NCI-H748 (cell line): ENCODE results near the gene G0S2.

ENCODE experiments used
- DNase-seq: peaks from one replicate; lab custom pipeline; 2025; ENCODE audit not compliant: unreplicated experiment; lab: John Stamatoyannopoulos, UW

Gene G0S2, protein sequence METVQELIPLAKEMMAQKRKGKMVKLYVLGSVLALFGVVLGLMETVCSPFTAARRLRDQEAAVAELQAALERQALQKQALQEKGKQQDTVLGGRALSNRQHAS

DNA sequence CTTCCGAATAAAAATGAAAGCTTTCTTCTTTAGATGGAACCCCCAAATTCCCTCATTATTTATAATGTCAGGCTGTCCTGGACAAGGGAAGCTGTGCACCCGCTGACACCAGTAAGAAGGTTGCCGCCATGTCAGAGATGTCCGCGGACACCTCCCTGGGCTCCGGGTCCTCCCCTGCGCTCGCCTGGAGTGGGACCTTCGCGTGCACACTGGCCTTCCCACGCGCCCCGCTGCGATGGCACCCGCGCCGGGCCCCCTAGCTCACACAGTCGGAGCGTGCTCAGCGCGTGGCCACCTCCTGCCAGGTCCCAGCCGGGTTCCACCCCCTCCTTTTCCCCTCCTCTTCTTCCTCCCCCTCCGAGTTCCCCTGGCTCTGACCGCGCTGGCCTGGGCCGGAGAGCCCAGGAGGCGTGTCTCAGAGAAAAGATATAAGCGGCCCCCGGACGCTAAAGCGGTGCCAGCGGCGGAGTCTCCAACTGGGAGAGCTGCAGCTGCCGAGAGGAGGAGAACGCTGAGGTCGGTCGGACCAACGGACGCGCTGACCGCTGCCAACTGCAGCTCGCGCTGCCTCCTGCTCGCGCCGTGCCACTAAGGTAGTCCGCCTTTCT is at the start of gene G0S2:
G0S2 (plus strand) TSS at position 456 of the 608 bp plus-strand sequence. CDS start 273 bp downstream, outside the sequence.
- DNase-seq = peak; percentile 82

DNA sequence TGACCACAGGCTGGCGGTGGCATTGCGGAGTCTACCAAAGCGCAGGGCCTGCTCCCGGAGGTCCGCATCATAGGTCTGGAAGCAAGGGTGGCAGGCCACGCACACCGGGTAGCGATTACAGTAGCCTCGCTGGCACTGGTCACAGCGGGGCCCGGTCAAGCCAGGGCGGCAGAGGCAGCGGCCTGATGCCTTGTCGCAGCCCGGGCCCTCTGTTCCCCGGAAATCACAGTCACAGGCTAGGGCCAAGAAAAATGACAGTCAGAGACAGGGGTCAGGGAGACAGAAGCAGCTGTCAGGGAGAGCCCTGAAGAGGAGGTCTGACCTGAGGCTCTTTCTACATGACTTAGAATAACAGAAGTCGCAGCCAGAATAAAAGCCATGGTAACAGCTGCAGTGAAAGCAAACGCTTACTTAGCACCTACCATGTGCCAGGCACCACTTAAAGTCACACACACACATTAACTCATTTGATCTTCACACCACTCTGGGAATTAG is 49.4 kb upstream of the G0S2 start:
- DNase-seq = no peak

DNA sequence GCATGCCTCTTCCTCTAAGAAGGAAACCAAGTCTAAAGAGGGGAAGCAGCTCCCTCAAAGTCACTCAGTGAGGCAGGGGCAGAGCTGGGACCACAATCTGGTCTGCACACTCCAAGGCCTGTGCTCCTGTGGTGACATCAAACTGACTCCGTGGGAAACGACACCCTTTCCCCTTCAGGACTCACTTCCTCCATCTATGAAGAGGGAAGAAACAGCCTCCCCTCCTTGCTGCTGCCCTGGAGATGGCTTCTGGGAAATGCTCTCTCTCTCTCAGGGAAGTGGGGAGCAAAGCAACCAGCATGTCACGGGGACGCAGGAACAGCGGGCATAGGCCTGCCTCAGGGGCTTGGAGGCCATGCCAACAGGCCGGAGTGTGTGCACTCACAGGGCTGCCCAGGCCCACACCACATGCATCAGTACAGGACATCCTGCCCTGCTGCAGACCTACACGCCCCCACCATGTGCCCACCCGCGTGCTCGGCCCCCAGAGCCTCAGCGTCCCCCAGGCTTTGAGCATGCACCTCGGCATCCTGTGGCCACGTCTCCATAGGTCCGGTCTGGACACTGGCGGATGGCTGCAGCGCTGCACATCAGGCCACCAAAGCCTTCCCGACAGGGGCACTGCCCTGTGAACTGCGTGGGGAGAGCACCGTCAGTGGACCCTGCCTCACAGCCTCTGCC is 48.7 kb upstream of the G0S2 start:
- DNase-seq = no peak

DNA sequence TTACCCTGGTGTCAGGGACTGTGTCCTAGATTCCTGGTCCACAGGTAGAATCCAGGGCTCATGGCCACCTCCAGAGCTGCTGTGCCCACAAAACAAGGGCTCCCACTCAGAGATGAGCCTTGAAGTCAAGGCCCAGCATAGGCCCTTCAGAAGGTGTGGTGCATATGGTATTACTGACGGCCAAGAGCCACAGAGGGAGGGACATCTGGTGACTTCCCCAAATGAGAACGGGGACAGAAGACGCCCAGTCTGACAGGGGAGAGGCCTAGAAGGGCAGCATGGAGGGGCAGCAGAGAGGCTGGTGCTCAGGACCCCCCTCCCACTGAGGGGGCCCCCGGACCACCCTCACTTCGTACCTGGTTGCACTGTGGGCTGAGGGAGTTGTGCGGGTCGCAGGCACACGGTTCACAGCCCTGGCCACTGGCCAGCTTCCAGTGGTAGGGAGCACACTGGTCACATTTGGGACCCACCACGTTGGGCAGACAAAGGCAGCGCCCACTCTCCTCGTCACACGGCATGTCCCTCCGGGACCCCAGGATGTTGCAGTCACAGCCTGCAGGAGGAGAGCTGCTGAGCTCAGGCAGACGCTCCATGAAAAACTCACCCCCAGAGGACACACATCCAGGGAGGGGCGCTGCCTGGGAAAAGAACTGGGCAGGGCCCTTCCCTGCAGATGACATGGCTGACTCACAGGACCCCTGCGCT is 48.0 kb upstream of the G0S2 start:
- DNase-seq = no peak

DNA sequence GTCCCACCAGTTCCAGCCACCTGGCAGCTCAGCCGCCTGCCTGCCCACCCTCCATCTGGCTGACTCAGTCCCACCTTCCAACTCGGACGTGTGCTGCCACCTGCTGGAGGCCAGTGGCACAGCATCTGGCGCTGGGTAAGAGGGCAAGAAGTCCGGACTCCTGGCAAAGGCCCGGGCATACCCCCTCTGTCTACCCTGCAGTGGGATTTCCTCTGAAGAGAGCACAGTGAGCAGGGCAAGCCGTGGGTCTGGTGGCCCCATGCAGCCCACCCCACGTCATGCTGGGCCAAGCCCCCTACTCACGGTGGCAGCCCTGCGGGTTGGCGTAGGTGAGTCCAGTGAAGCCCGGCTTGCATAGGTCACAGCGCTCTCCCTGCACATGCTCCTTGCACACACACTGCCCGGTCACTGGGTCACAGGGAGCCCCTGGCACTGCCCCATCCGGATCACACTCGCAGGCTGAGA is 47.4 kb upstream of the G0S2 start:
- DNase-seq = peak; percentile 61

DNA sequence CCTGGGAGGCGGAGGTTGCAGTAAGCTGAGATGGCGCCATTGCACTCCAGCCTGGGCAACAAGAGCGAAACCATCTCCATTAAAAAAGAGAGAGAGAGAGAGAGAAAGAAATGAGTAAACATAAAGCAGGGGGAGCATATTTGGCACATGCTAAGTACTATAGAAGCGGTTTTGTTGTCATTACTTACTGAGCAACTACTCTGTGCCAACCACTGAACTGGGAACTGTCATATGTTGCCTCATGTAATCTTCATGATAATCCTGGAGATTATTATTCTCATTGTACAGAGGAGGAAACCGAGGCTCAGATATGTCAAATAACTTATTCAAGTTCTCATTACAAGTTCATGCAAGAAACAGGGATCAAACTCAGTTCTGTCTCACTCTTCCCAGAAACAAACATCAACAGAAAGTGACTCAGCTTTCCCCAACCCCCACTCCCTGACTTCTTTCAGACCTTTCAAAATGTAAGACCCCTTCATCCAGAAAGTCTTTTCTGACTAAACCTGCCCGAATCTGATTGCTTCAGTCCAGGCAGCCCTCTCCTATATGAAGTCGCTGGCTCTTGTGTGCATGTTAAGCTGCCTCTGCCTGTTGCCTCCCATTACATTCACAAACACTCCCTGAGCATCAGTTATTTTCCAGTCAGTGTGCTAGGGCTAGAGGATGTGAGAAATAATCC is 46.5 kb upstream of the G0S2 start:
- DNase-seq = no peak

GRCh38 chr1:209629621-209630382 is 45.4 kb upstream of the G0S2 start:
- DNase-seq = no peak

GRCh38 chr1:209630383-209631225 is 44.6 kb upstream of the G0S2 start:
- no peak for DNase-seq

- no peak for DNase-seq
Observed at GRCh38 chr1:209633335-209633997, 41.7 kb upstream of the G0S2 start.

GRCh38 chr1:209634005-209634737 is 41.0 kb upstream of the G0S2 start:
- no peak for DNase-seq

- no peak for DNase-seq
Observed at GRCh38 chr1:209635850-209636249, 39.4 kb upstream of the G0S2 start.

- no peak for DNase-seq
Observed at GRCh38 chr1:209641832-209642172, 33.4 kb upstream of the G0S2 start.

DNA sequence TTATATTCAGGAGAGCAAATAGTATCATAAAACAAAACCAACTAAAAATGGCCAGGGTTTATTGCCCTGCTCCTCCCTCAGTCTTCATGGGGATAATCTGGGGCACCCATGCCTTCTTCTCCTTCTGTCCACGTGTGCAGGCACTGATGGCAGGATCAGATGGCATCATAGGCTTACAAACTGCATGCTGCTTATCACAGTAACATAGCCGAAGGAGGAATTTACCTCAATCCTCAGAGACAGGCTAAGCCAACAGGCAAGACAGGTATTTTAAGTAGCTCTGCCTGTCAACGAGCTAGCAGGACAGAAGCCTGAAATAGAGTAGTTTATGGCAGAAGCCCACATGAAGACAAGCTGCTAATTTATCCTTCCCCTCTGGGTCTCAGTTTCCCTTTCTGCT is 32.4 kb upstream of the G0S2 start:
- no peak for DNase-seq

- DNase-seq = no peak
Observed at GRCh38 chr1:209643285-209644020, 31.8 kb upstream of the G0S2 start.

- peak; percentile 25 for DNase-seq
Observed at GRCh38 chr1:209645574-209646452, 29.4 kb upstream of the G0S2 start.

- DNase-seq = no peak
Observed at GRCh38 chr1:209646558-209646957, 28.7 kb upstream of the G0S2 start.

DNA sequence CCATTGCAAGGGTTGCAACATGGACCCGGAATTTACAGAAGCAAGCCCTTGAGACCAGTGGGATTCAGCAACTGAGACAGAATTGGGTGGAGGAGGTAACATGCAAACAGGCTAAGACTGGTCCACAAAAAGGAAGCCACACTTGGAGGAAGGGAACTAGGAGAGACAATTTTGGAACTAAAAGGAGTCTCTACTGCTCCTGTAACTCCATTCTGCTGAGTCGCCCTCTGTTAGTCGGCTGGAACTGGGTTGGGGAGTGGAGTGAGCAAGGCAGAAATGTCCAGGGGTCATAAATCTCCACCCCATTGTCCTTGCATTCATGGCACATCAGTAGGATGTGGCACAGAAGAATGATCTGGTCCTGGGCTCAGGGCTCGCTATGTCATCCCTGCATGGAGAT is 28.1 kb upstream of the G0S2 start:
- DNase-seq = no peak
